Karpas-422 (cell line): ENCODE data around the gene ZMAT3. TPM values are rescaled to one million over a fixed set of nuclear protein-coding genes. Genes with fewer than 3 reads are reported as not detected.
"Not testable (repeated sequence)": the region's sequence is repeated elsewhere in the genome, so short reads cannot be mapped to it uniquely, and the experiment has no call there.

ENCODE experiments used
- DNase-seq: peaks from one replicate; pipeline ENCODE4 v3.0.0-alpha.2; 2015
- H2AFZ ChIP-seq: fragments of 200-600 bp; sonication (generic); 2 replicates; pipeline ENCODE4 v1.6.1; 2014; ENCODE audit warnings: antibody characterized with exemption, low read length, mixed read lengths
- H3K27ac ChIP-seq: fragments of 200-600 bp; sonication (generic); 2 replicates; pipeline ENCODE4 v1.5.1; 2014; ENCODE audit warnings: mild to moderate bottlenecking, low read length, moderate library complexity
- H3K27me3 ChIP-seq: fragments of 200-600 bp; sonication (generic); 2 replicates; pipeline ENCODE4 v1.6.1; 2014; ENCODE audit warnings: low read length, mixed read lengths
- H3K36me3 ChIP-seq: fragments of 200-600 bp; sonication (generic); 2 replicates; pipeline ENCODE4 v1.6.1; 2014; ENCODE audit warnings: low read length, mixed read lengths; ENCODE audit not compliant: insufficient read depth
- H3K4me1 ChIP-seq: fragments of 200-600 bp; sonication (generic); 2 replicates; pipeline ENCODE4 v1.6.1; 2014; ENCODE audit warnings: mild to moderate bottlenecking, low read length, mixed read lengths
- H3K4me2 ChIP-seq: fragments of 200-600 bp; sonication (generic); 2 replicates; pipeline ENCODE4 v1.6.1; 2014; ENCODE audit warnings: low read length, low read depth, mild to moderate bottlenecking; ENCODE audit not compliant: poor library complexity, severe bottlenecking
- H3K4me3 ChIP-seq: fragments of 200-600 bp; sonication (generic); 2 replicates; pipeline ENCODE4 v1.5.1; 2014; ENCODE audit warnings: mild to moderate bottlenecking, antibody characterized with exemption, low read length, mixed read lengths
- H3K79me2 ChIP-seq: fragments of 200-600 bp; sonication (generic); 2 replicates; pipeline ENCODE4 v1.6.1; 2014; ENCODE audit warnings: mild to moderate bottlenecking, low read length, mixed read lengths
- H3K9ac ChIP-seq: fragments of 200-600 bp; sonication (generic); 2 replicates; pipeline ENCODE4 v1.6.0; 2014; ENCODE audit warnings: low read length
- H3K9me2 ChIP-seq: fragments of 200-600 bp; sonication (generic), shearing (Covaris generic); replicated peaks from 2 replicates; pipeline ENCODE4 v1.6.0; 2014; ENCODE audit warnings: mild to moderate bottlenecking, low read length, moderate library complexity; ENCODE audit not compliant: insufficient read depth
- H3K9me3 ChIP-seq: fragments of 300-700, 200-600 bp; sonication (generic); 2 replicates; pipeline ENCODE4 v1.6.1; 2014; ENCODE audit warnings: low read length, mixed read lengths
- H4K20me1 ChIP-seq: fragments of 200-600 bp; sonication (generic); 2 replicates; pipeline ENCODE4 v1.6.1; 2014; ENCODE audit warnings: mild to moderate bottlenecking, antibody characterized with exemption, low read length, low read depth; ENCODE audit not compliant: insufficient read depth
- total RNA-seq: library from RNA; depleted of rRNA; stranded (reverse); fragments of >200 nt; shearing (Covaris generic); gene quantifications from 2 replicates; pipeline ENCODE4 v1.2.3, GENCODE V29; 2014; ENCODE audit warnings: low replicate concordance

The ZMAT3 gene
- total RNA-seq, 1 experiment from 2014 or later, result 11.9 TPM

- Histone ChIP-seq H3K9me2 (no peaks in the 10 kb centered on the region), H3K27ac (no peak overlapping the region), H3K4me3 (no peak overlapping the region), H3K79me2 (peaks cover 14% of the 10 kb centered on the region; the same call in 1 of the 2 replicates), H3K4me1 (peaks cover 29% of the 10 kb centered on the region), H2AFZ (no peak overlapping the region), H4K20me1 (no peaks in the 10 kb centered on the region), H3K9me3 (no peaks in the 10 kb centered on the region), H3K27me3 (no peaks in the 10 kb centered on the region), H3K9ac (no peak overlapping the region), H3K36me3 (no peaks in the 10 kb centered on the region), H3K4me2 (no peak overlapping the region)
- no peak for DNase-seq
These were observed 4.3 kb downstream of the ZMAT3 start for GRCh38 chr3:179067291-179067690.

DNA sequence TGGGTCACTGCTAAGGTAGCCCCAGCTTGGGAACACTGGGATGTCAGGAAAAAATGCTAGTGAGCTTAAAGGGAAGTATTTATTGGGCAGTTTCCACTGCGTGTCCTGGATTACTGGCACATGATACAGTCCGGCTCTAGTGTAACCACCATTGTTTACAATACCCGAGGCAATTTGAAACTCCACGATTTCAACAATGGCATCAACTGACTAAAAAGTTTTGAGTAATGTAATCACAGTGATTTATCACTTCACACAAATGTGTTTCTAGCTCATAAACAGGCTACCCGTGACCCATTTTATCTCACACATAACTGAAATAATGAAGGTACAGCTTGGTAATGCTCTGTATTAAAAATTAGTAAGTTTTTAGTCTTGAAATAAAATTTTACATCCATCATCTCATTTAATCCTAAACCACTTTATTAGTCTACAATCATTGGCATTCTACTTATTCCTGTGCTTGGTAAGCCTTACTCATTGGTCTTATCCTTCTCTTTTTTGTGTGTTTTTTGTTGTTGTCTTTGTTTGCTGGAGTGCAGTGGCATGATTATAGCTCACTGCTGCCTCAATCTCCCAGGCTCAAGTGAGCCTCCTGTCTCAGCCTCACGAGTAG lies 7.6 kb downstream of the ZMAT3 start:
- H3K9ac ChIP-seq, result no peak overlapping the region
- no peak overlapping the region for H3K4me2 ChIP-seq
- no peak overlapping the region for H3K4me3 ChIP-seq
- H3K27me3 ChIP-seq, result no peaks in the 10 kb centered on the region
- H3K9me2 ChIP-seq, result no peaks in the 10 kb centered on the region
- H2AFZ ChIP-seq, result no peak overlapping the region
- H3K27ac ChIP-seq, result no peak overlapping the region
- H4K20me1 ChIP-seq, result no peaks in the 10 kb centered on the region
- no peak for DNase-seq
- no peaks in the 10 kb centered on the region for H3K36me3 ChIP-seq
- H3K9me3 ChIP-seq, result no peaks in the 10 kb centered on the region
- H3K79me2 ChIP-seq, result peaks cover 13% of the 10 kb centered on the region; the same call in 1 of the 2 replicates
- peaks cover 5% of the 10 kb centered on the region for H3K4me1 ChIP-seq

DNA sequence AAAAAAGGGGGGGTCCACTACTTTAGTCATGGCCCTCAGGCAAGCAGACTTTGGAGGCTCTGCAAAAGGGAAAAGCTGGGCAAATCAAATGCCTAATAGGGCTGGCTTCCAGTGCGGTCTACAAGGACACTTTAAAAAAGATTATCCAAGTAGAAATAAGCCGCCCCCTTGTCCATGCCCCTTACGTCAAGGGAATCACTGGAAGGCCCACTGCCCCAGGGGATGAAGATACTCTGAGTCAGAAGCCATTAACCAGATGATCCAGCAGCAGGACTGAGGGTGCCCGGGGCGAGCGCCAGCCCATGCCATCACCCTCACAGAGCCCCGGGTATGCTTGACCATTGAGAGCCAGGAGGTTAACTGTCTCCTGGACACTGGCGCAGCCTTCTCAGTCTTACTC lies 15.3 kb downstream of the ZMAT3 start:
- H3K79me2 ChIP-seq, result no peaks in the 10 kb centered on the region

GRCh38 chr3:179054565-179054964 lies 17.0 kb downstream of the ZMAT3 start:
- H3K4me1 ChIP-seq, H3K9ac ChIP-seq, H3K27me3 ChIP-seq, H3K79me2 ChIP-seq, H4K20me1 ChIP-seq, H3K4me2 ChIP-seq, H3K9me3 ChIP-seq, H3K36me3 ChIP-seq, H3K27ac ChIP-seq, H3K4me3 ChIP-seq, H2AFZ ChIP-seq, H3K9me2 ChIP-seq, DNase-seq: not testable (repeated sequence)

More for the DNA sequence above, 15.3 kb downstream of the ZMAT3 start:
- Histone ChIP-seq H3K27ac (no peak overlapping the region), H3K27me3 (no peaks in the 10 kb centered on the region), H3K9ac (no peak overlapping the region), H3K9me2 (no peaks in the 10 kb centered on the region), H3K4me3 (no peak overlapping the region), H4K20me1 (no peaks in the 10 kb centered on the region), H2AFZ (no peak overlapping the region), H3K4me2 (no peak overlapping the region), H3K36me3 (no peaks in the 10 kb centered on the region), H3K9me3 (no peaks in the 10 kb centered on the region), H3K4me1 (no peaks in the 10 kb centered on the region)
- no peak for DNase-seq

DNA sequence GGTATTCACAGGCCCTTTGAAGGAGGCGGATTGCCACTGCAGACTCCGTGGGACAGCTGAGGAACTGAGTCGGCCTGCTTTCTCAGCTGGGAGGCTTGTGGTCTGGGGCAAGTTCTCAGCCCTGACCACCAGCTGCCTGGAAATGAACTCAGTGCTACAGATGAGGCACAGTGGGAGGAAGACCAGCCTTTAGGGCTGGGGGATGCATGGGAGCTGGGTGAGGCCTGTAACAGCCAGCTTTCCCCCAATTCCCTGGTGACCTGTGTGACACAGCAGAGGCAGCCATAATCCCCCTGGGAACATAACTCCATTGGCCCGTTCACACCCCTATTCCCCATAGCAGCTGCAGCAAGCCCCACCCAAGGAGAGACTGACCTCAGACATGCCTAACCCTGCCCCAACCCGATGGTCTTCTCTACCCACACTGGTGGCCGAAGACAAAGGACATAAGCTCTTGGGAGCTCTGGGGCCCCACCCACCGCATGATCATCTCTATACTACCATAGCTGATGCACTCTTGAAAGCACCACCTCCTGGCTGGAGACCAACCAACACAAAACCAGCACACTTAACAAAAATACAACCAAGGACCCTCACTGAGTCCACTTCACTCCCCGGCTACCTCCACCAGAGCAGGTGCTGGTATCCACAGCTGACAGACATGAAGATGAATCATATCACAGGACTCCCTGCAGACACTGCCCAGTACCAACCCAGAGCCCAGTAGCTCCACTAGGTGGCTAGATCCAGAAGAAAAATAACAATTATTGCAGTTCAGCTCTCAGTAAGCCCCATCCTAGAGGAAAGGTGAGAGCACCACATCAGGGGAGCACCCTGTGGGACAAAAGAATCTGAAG lies 24.9 kb downstream of the ZMAT3 start:
- Histone ChIP-seq H3K27ac (no peak overlapping the region), H2AFZ (no peak overlapping the region), H3K9me3 (no peaks in the 10 kb centered on the region), H3K9ac (no peak overlapping the region), H3K27me3 (no peaks in the 10 kb centered on the region), H3K4me3 (no peak overlapping the region), H4K20me1 (0 out of 2 replicates have a peak, but pooled peaks cover 4% of the 10 kb centered on the region), H3K36me3 (no peaks in the 10 kb centered on the region), H3K4me2 (peak overlapping the region; percentile 17), H3K4me1 (peaks cover 18% of the 10 kb centered on the region), H3K79me2 (0 out of 2 replicates have a peak, but pooled peaks cover 8% of the 10 kb centered on the region), H3K9me2 (no peaks in the 10 kb centered on the region)
- DNase-seq, result no peak

DNA sequence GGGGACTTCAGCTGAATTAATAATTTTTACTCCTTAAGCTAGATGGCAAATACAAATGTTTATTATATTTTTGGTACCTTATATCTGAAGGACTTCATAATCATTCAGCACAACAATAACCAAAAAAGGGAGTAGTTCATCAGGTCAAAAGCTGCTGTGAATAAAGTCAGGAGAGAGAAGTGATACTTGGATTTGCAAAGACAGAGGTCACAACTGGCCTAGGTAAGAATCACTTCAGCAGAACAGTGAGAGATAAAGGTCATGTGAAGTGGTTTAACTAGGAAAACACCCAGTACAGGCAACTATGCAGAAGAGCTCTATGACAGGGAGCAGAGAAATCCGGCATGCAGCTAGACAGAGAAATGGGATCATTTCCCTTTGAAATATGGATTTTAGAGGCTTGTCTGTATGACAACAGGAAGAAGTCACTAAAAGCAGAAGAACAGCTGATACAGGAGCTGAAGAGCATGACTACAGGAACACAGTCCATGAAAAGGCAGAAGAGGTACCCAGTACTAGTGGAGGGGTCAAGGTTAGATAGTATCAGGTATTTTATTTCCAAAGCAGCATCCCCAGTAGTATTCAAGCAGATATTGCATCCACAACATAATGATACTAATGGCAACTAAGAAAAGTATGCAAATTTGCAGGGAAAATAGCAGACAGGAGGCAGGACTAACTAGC lies 25.7 kb downstream of the ZMAT3 start:
- Histone ChIP-seq H3K27ac (no peak overlapping the region), H3K79me2 (0 out of 2 replicates have a peak, but pooled peaks cover 8% of the 10 kb centered on the region)

GRCh38 chr3:179038899-179039251 lies 32.7 kb downstream of the ZMAT3 start:
- H2AFZ ChIP-seq, H3K79me2 ChIP-seq, H3K9ac ChIP-seq, H3K4me3 ChIP-seq, H3K4me2 ChIP-seq, H4K20me1 ChIP-seq, H3K9me3 ChIP-seq, H3K4me1 ChIP-seq, H3K36me3 ChIP-seq, DNase-seq, H3K27ac ChIP-seq, H3K9me2 ChIP-seq, H3K27me3 ChIP-seq: not testable (repeated sequence)

More for the DNA sequence above, 25.7 kb downstream of the ZMAT3 start:
- no peak overlapping the region for H2AFZ ChIP-seq
- no peaks in the 10 kb centered on the region for H3K9me3 ChIP-seq
- H3K4me2 ChIP-seq, result peak overlapping the region; percentile 17
- no peaks in the 10 kb centered on the region for H3K27me3 ChIP-seq
- H4K20me1 ChIP-seq, result 0 out of 2 replicates have a peak, but pooled peaks cover 4% of the 10 kb centered on the region
- peaks cover 18% of the 10 kb centered on the region for H3K4me1 ChIP-seq
- H3K36me3 ChIP-seq, result no peaks in the 10 kb centered on the region
- DNase-seq, result no peak
- no peak overlapping the region for H3K9ac ChIP-seq
- no peaks in the 10 kb centered on the region for H3K9me2 ChIP-seq
- no peak overlapping the region for H3K4me3 ChIP-seq

GRCh38 chr3:179038216-179038898 lies 33.3 kb downstream of the ZMAT3 start:
- H3K9me2 ChIP-seq, result no peaks in the 10 kb centered on the region
- H3K4me1 ChIP-seq, result no peaks in the 10 kb centered on the region
- no peak overlapping the region for H2AFZ ChIP-seq
- no peaks in the 10 kb centered on the region for H3K27me3 ChIP-seq
- H3K27ac ChIP-seq, result no peak overlapping the region
- no peaks in the 10 kb centered on the region for H3K9me3 ChIP-seq
- no peaks in the 10 kb centered on the region for H3K36me3 ChIP-seq
- no peak overlapping the region for H3K9ac ChIP-seq
- no peak overlapping the region for H3K4me3 ChIP-seq
- DNase-seq, result no peak
- no peaks in the 10 kb centered on the region for H3K79me2 ChIP-seq
- no peak overlapping the region for H3K4me2 ChIP-seq
- no peaks in the 10 kb centered on the region for H4K20me1 ChIP-seq
